ENCODE data around the gene PPARA. TPM values are rescaled to one million over a fixed set of nuclear protein-coding genes. Genes with fewer than 3 reads are reported as not detected.

The PPARA gene
- total RNA-seq, 6 donors from 2014 or later, result 10.2 to 27.0 (median 20.9) TPM

DNA sequence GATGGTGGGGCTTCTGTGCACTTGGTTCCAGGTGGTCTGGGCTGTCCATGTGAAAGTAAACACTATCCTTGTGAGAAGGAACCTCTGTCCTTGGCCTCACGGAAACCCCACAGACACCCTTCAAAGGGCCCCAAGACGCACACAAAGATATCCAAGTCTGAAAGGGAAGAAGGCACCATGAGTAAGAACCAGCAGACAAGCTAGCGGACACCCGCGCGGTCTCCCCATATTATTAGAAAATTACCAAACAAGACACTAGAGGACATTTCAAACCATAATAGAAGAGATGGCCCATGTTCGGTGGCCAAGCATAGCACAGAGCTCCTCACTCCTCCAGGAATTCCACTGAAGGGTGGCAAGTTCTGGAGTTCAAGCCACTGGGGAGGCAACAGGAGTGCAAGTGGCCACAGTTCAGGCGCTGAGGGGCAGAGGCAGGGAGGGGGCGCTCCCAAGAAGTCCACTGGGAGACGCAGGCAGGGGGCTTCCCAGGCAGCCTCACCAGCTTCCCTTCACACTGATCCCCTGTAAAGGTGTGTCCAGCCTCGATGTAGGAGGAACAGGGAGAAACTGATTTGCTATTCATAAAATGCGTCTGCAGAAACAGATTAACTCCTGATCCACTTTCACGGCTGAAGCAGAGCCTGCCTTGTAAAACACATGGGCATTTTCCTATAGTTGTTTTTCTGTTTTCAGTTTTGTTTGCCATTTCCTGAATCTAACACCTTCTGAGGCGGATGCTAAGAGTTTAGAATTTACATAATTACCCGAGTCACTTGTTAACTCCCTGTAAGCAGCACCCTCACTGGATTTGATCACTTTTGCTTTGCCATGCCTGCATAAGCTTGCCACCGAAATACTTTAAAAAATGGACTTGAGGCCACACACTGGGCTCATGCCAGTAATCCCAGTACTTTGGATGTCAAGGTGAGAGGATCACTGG lies 9.1 kb upstream of the PPARA start:
- WGBS, 2 donors, result 82 to 83% methylated on average over 15 to 16 of the region's 16 CpGs
- no peak for ATAC-seq (ENCODE audit: low FRiP score in 2 of 2)

DNA sequence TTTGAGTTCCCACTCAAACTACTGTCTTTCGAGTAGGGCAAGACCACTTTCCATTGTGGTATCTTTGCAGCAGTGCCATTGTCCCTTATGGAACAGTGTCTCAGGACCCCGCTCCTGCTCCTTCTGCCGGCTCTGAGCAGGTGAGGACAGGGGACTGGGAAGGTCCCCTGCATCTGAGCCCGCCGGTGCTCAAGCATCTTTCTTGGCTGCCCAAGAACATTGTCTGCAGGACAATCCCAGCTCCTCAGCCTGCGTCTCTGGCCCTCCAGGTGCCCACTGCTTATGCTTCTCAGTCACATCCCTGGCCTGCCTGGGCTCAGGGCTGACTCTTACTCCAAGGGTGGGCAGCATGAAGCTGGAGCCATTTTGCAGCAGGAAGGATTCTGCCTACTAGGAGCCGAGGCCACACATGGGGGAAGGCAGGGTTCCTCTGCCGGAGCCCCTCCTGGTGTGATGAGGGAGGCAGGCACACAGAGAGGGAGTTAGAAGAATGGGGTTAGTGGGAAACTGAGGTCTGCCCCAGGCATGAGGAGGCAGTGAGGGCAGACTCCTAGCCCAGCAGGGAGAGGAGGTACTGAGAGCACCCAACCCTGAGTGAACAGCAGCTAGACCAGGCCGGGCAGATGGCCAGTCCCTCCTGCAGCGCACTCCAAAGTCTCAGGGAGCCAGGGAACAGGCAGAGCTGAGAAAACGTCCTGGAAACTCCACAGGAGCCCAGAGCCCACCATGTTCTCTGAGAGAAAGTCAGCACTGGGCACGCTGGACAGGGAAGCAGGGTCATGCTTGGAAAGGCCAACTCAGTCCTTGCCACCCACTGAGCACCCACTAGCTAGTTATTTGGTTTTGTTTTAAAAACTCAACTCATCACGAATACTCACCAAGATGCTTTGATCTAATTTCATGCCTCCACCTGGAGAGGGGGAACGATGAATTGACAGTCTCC lies 7.5 kb upstream of the PPARA start:
- WGBS, 2 donors, result 83% methylated on average over 10 to 14 of the region's 14 CpGs
- no peak for DNase-seq
- TF ChIP-seq EP300 (IDR thresholded peaks at IDR 0.05), result no peak
- TF ChIP-seq, protein P1, sequence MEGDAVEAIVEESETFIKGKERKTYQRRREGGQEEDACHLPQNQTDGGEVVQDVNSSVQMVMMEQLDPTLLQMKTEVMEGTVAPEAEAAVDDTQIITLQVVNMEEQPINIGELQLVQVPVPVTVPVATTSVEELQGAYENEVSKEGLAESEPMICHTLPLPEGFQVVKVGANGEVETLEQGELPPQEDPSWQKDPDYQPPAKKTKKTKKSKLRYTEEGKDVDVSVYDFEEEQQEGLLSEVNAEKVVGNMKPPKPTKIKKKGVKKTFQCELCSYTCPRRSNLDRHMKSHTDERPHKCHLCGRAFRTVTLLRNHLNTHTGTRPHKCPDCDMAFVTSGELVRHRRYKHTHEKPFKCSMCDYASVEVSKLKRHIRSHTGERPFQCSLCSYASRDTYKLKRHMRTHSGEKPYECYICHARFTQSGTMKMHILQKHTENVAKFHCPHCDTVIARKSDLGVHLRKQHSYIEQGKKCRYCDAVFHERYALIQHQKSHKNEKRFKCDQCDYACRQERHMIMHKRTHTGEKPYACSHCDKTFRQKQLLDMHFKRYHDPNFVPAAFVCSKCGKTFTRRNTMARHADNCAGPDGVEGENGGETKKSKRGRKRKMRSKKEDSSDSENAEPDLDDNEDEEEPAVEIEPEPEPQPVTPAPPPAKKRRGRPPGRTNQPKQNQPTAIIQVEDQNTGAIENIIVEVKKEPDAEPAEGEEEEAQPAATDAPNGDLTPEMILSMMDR (IDR thresholded peaks at IDR 0.05), result no peak
- TF ChIP-seq POLR2A (IDR thresholded peaks at IDR 0.05), result no peak
- TF ChIP-seq POLR2AphosphoS5 (IDR thresholded peaks at IDR 0.05), result no peak

More for the DNA sequence above, 9.1 kb upstream of the PPARA start:
- TF ChIP-seq POLR2A (IDR thresholded peaks at IDR 0.05) (no peak), EP300 (IDR thresholded peaks at IDR 0.05) (no peak), POLR2AphosphoS5 (IDR thresholded peaks at IDR 0.05) (no peak)
- TF ChIP-seq, protein P1 (IDR thresholded peaks at IDR 0.05), result no peak
- Histone ChIP-seq H3K9me3 (no peaks in the 10 kb centered on the region), H3K36me3 (no peaks in the 10 kb centered on the region), H3K4me1 (no peaks in the 10 kb centered on the region), H3K27ac (no peak overlapping the region), H3K27me3 (no peaks in the 10 kb centered on the region), H3K4me3 (no peak overlapping the region)
- DNase-seq, result no peak

DNA sequence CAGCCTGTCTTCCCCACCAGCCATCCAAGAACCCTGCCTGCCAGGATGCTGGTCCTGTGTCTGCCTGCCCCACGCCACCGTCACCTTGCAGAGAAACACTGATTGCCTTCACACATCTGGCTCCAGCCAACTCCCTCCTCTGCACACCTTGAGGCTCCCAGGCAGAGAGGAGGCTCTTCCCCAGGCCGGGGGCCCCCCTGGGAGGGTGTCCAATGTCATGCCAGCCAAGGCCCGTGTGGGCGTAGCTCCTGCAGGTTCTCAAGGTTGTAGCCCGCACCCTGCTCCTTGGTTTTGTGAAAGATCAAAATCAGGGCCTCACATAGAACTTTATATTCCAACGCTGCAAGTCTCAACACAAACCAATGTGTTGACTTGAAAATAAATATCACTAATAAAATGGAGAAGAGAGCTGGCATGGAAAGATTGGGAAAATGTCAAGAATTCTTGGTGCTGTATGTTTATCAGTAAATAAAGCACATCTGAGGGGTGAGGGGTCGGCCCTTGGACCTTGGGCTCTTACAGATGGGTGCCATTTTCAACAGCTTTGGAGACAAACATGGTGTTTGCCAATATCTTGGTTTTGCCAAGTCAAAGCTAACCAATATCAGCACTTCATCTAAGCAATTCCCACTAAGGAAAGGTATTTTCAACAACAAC lies 6.7 kb upstream of the PPARA start:
- no peak for TF ChIP-seq EP300 (IDR thresholded peaks at IDR 0.05)
- no peak for TF ChIP-seq POLR2AphosphoS5 (IDR thresholded peaks at IDR 0.05)
- TF ChIP-seq POLR2A (IDR thresholded peaks at IDR 0.05), result no peak
- TF ChIP-seq, protein P1 (IDR thresholded peaks at IDR 0.05), result no peak
- peak in 1 of 2 donors; percentile 50 for DNase-seq
- Histone ChIP-seq H3K9me3 (no peaks in the 10 kb centered on the region), H3K27me3 (no peaks in the 10 kb centered on the region), H3K4me3 (no peak overlapping the region), H3K4me1 (peaks cover 0 to 1% (median under 1%) of the 10 kb centered on the region in 4 donors), H3K27ac (no peak overlapping the region), H3K36me3 (no peaks in the 10 kb centered on the region)
- no peak for ATAC-seq (ENCODE audit: low FRiP score in 2 of 2)
- WGBS, 2 donors, result 76 to 90% methylated on average over 7 to 8 of the region's 8 CpGs

More for the DNA sequence above, 7.5 kb upstream of the PPARA start:
- ATAC-seq (ENCODE audit: low FRiP score in 2 of 2), result no peak
- Histone ChIP-seq H3K4me1 (no peaks in the 10 kb centered on the region), H3K27me3 (no peaks in the 10 kb centered on the region), H3K4me3 (no peak overlapping the region), H3K27ac (no peak overlapping the region), H3K36me3 (no peaks in the 10 kb centered on the region), H3K9me3 (no peaks in the 10 kb centered on the region)

DNA sequence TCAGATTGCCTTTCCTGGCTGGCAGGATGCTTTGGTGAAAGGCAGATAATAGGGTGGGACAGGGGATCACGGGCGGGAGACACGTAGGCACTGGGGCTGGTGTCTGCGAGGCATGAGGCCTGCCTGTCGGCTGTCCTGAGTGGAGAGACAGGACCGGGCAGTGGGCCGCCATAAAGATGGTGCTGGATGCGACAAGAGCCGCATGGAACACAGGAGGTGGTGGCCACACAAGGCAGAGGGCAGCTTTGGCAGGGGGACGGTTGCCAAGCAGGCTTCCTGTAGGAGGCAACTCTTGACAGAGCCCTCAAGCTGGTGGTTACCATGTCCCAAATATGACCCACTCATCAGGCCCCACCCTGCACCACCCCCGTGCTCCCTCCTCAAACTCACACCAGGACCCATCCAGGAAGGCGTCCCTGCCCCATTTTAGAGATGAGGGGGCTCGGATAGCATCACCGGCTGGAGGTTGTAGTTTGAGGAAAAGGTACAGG lies 4.9 kb upstream of the PPARA start:
- Histone ChIP-seq H3K4me1 (peaks cover 7 to 13% (median 9%) of the 10 kb centered on the region in 4 donors), H3K4me3 (no peak overlapping the region), H3K27me3 (no peaks in the 10 kb centered on the region), H3K27ac (no peak overlapping the region), H3K9me3 (no peaks in the 10 kb centered on the region), H3K36me3 (no peaks in the 10 kb centered on the region)
- WGBS, 2 donors, result 86 to 88% methylated on average over 12 to 14 of the region's 14 CpGs
- peak in 1 of 2 donors; percentile 51 for DNase-seq
- ATAC-seq (ENCODE audit: low FRiP score in 2 of 2), result no peak
- TF ChIP-seq POLR2AphosphoS5 (IDR thresholded peaks at IDR 0.05) (no peak), POLR2A (IDR thresholded peaks at IDR 0.05) (no peak), EP300 (IDR thresholded peaks at IDR 0.05) (no peak)
- TF ChIP-seq, protein P1 (IDR thresholded peaks at IDR 0.05), result no peak

Data from upper lobe of left lung (tissue), 6 donors.